Measurements from ENCODE around the gene MGA.

MGA gene

GRCh38 chr15:41656188-41656587, 4.0 kb upstream of the MGA start:
- 100% methylated on average over 1 of the region's 2 CpGs; no CpG with 5 or more reads in 1 of the 2 experiments for WGBS, 2 experiments
- no peak overlapping the region for H3K27ac ChIP-seq (ENCODE audit: insufficient read depth, low read depth, low read length, poor library complexity, severe bottlenecking)
- H3K36me3 ChIP-seq (ENCODE audit: control insufficient read depth, insufficient read depth, low read length), result no peaks in the 10 kb centered on the region
- no peaks in the 10 kb centered on the region for H3K4me1 ChIP-seq (ENCODE audit: control insufficient read depth, insufficient read depth, low read length)
- H3K4me3 ChIP-seq (ENCODE audit: insufficient read depth, low read depth, low read length), result no peak overlapping the region
- peaks cover 35% of the 10 kb centered on the region for H3K27me3 ChIP-seq (ENCODE audit: control insufficient read depth, insufficient read depth, low read length, poor library complexity, severe bottlenecking)
- no peaks in the 10 kb centered on the region for H3K9me3 ChIP-seq (ENCODE audit: control insufficient read depth, low read length)

- Histone ChIP-seq H3K9me3 (ENCODE audit: control insufficient read depth, low read length) (no peaks in the 10 kb centered on the region), H3K36me3 (ENCODE audit: control insufficient read depth, insufficient read depth, low read length) (no peaks in the 10 kb centered on the region), H3K27ac (ENCODE audit: insufficient read depth, low read depth, low read length, poor library complexity, severe bottlenecking) (no peak overlapping the region), H3K4me3 (ENCODE audit: insufficient read depth, low read depth, low read length) (no peak overlapping the region), H3K4me1 (ENCODE audit: control insufficient read depth, insufficient read depth, low read length) (no peaks in the 10 kb centered on the region), H3K27me3 (ENCODE audit: control insufficient read depth, insufficient read depth, low read length, poor library complexity, severe bottlenecking) (peaks cover 35% of the 10 kb centered on the region)
- 60 to 67% methylated on average over 1 of the region's 1 CpG for WGBS, 2 experiments
Observed at GRCh38 chr15:41658689-41659088, 1.5 kb upstream of the MGA start.

DNA sequence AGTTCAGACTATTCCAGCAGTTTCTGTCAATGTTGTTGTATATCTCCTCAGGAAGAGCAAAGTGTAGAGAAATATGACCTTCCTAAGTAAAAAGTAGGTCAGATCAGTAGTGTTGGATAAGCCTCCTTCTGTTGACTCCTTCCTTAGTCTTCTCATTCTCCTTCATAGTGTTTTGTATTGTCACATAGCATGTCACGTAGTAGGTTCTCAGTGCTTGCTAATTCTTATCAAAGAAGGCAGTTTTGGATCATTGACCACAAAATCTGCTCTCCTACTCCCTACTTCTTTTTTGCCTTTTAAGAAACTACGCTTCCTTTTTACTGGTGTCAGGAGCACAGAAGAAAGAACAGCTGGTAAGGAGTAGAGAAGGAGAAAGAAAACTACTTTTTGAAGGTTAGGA, 1.0 kb upstream of the MGA start:
- no peaks in the 10 kb centered on the region for H3K9me3 ChIP-seq (ENCODE audit: control insufficient read depth, low read length)
- no peaks in the 10 kb centered on the region for H3K36me3 ChIP-seq (ENCODE audit: control insufficient read depth, insufficient read depth, low read length)
- H3K4me3 ChIP-seq (ENCODE audit: insufficient read depth, low read depth, low read length), result no peak overlapping the region
- H3K4me1 ChIP-seq (ENCODE audit: control insufficient read depth, insufficient read depth, low read length), result no peaks in the 10 kb centered on the region
- WGBS, 2 experiments, result 92 to 100% methylated on average over 1 to 2 of the region's 2 CpGs
- H3K27me3 ChIP-seq (ENCODE audit: control insufficient read depth, insufficient read depth, low read length, poor library complexity, severe bottlenecking), result peaks cover 35% of the 10 kb centered on the region
- H3K27ac ChIP-seq (ENCODE audit: insufficient read depth, low read depth, low read length, poor library complexity, severe bottlenecking), result no peak overlapping the region

DNA sequence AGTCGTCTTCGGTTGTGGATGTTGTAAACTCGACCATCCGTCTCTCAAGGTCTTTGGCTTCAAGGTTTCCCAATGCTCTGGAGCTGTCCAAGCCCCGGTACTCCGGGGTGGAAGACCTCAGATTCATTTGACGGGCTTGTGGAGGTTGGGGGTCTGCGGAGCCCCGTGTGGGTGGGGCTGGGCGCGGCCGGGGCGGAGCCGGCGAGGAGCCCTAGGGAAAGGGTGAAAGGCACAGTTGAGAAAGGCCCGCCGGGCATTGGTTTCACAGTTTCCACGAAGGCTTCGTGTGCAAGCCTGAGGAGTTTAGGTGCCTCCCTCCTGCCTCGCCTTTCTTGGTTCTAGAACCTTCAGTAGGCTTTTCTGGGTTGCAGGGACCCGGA, 360 bp upstream of the MGA start:
- Histone ChIP-seq H3K36me3 (ENCODE audit: control insufficient read depth, insufficient read depth, low read length) (no peaks in the 10 kb centered on the region), H3K9me3 (ENCODE audit: control insufficient read depth, low read length) (no peaks in the 10 kb centered on the region), H3K4me3 (ENCODE audit: insufficient read depth, low read depth, low read length) (peak overlapping the region; percentile 56), H3K27ac (ENCODE audit: insufficient read depth, low read depth, low read length, poor library complexity, severe bottlenecking) (peak overlapping the region; percentile 76), H3K4me1 (ENCODE audit: control insufficient read depth, insufficient read depth, low read length) (no peaks in the 10 kb centered on the region), H3K27me3 (ENCODE audit: control insufficient read depth, insufficient read depth, low read length, poor library complexity, severe bottlenecking) (peaks cover 35% of the 10 kb centered on the region)
- WGBS, 2 experiments, result 5 to 7% methylated on average over 21 of the region's 21 CpGs

- Histone ChIP-seq H3K36me3 (ENCODE audit: control insufficient read depth, insufficient read depth, low read length) (no peaks in the 10 kb centered on the region), H3K27ac (ENCODE audit: insufficient read depth, low read depth, low read length, poor library complexity, severe bottlenecking) (peak overlapping the region; percentile 76), H3K9me3 (ENCODE audit: control insufficient read depth, low read length) (no peaks in the 10 kb centered on the region), H3K4me1 (ENCODE audit: control insufficient read depth, insufficient read depth, low read length) (no peaks in the 10 kb centered on the region), H3K4me3 (ENCODE audit: insufficient read depth, low read depth, low read length) (peak overlapping the region; percentile 56), H3K27me3 (ENCODE audit: control insufficient read depth, insufficient read depth, low read length, poor library complexity, severe bottlenecking) (peaks cover 35% of the 10 kb centered on the region)
- WGBS, 2 experiments, result 2 to 5% methylated on average over 8 of the region's 9 CpGs
Observed at GRCh38 chr15:41661078-41661517, 893 bp downstream of the MGA start.

- no peaks in the 10 kb centered on the region for H3K4me1 ChIP-seq (ENCODE audit: control insufficient read depth, insufficient read depth, low read length)
- WGBS, 2 experiments, result 1% methylated on average over 44 of the region's 44 CpGs
Observed at GRCh38 chr15:41661518-41662225, 1.5 kb downstream of the MGA start.

DNA sequence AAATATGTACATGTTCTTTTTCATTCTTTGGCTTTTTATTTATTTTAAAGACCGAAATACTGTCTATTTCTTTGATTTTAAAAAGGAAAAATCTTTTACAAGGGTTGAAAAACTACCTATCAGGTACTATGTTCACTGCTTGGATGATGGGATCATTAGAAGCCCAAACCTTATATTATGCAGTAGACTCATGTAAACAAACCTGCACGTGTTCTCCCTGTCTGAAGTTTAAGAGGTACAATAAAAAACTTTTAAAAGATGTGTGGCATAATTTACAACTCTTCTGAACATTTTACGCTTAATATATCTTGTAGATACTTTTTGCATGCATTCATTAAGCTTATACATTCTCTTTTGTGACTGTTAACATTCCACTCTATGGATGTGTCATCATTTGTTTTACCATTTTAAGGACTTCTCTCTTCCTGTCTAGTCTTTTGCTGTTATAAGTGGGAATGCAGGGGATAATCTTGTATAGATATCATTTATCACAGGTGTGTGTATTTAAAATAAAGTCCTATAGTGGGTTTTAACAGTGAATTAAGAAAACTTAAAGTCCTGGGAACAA, 6.2 kb downstream of the MGA start:
- Histone ChIP-seq H3K9me3 (ENCODE audit: control insufficient read depth, low read length) (no peaks in the 10 kb centered on the region), H3K4me1 (ENCODE audit: control insufficient read depth, insufficient read depth, low read length) (no peaks in the 10 kb centered on the region), H3K4me3 (ENCODE audit: insufficient read depth, low read depth, low read length) (no peak overlapping the region), H3K27me3 (ENCODE audit: control insufficient read depth, insufficient read depth, low read length, poor library complexity, severe bottlenecking) (no peaks in the 10 kb centered on the region), H3K36me3 (ENCODE audit: control insufficient read depth, insufficient read depth, low read length) (peaks cover 8% of the 10 kb centered on the region), H3K27ac (ENCODE audit: insufficient read depth, low read depth, low read length, poor library complexity, severe bottlenecking) (no peak overlapping the region)
- WGBS, 2 experiments, result 100% methylated on average over 2 of the region's 3 CpGs; no CpG with 5 or more reads in 1 of the 2 experiments

More at GRCh38 chr15:41661518-41662225, 1.5 kb downstream of the MGA start:
- H3K4me3 ChIP-seq (ENCODE audit: insufficient read depth, low read depth, low read length), result peak overlapping the region; percentile 56
- no peaks in the 10 kb centered on the region for H3K36me3 ChIP-seq (ENCODE audit: control insufficient read depth, insufficient read depth, low read length)
- H3K27me3 ChIP-seq (ENCODE audit: control insufficient read depth, insufficient read depth, low read length, poor library complexity, severe bottlenecking), result peaks cover 35% of the 10 kb centered on the region
- H3K9me3 ChIP-seq (ENCODE audit: control insufficient read depth, low read length), result no peaks in the 10 kb centered on the region
- no peak overlapping the region for H3K27ac ChIP-seq (ENCODE audit: insufficient read depth, low read depth, low read length, poor library complexity, severe bottlenecking)

DNA sequence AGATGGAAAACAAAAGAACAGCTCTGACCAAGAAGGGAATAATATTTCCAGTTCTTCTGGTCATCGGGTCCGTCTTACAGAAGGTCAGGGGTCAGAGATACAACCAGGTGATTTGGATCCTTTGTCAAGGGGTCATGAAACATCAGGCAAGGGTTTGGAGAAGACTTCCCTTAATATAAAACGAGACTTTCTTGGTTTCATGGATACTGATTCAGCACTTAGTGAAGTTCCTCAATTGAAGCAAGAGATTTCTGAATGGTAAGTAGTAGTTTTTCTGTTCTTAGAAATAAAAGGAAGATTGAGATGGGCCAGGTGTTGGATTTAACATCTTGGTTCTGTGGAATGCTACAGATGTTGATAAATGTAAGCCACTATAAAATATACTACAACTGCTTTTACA, 9.5 kb downstream of the MGA start:
- 98 to 99% methylated on average over 3 of the region's 3 CpGs for WGBS, 2 experiments
- Histone ChIP-seq H3K27me3 (ENCODE audit: control insufficient read depth, insufficient read depth, low read length, poor library complexity, severe bottlenecking) (no peaks in the 10 kb centered on the region), H3K4me3 (ENCODE audit: insufficient read depth, low read depth, low read length) (no peak overlapping the region), H3K9me3 (ENCODE audit: control insufficient read depth, low read length) (no peaks in the 10 kb centered on the region), H3K27ac (ENCODE audit: insufficient read depth, low read depth, low read length, poor library complexity, severe bottlenecking) (no peak overlapping the region), H3K4me1 (ENCODE audit: control insufficient read depth, insufficient read depth, low read length) (no peaks in the 10 kb centered on the region), H3K36me3 (ENCODE audit: control insufficient read depth, insufficient read depth, low read length) (peaks cover 8% of the 10 kb centered on the region)

DNA sequence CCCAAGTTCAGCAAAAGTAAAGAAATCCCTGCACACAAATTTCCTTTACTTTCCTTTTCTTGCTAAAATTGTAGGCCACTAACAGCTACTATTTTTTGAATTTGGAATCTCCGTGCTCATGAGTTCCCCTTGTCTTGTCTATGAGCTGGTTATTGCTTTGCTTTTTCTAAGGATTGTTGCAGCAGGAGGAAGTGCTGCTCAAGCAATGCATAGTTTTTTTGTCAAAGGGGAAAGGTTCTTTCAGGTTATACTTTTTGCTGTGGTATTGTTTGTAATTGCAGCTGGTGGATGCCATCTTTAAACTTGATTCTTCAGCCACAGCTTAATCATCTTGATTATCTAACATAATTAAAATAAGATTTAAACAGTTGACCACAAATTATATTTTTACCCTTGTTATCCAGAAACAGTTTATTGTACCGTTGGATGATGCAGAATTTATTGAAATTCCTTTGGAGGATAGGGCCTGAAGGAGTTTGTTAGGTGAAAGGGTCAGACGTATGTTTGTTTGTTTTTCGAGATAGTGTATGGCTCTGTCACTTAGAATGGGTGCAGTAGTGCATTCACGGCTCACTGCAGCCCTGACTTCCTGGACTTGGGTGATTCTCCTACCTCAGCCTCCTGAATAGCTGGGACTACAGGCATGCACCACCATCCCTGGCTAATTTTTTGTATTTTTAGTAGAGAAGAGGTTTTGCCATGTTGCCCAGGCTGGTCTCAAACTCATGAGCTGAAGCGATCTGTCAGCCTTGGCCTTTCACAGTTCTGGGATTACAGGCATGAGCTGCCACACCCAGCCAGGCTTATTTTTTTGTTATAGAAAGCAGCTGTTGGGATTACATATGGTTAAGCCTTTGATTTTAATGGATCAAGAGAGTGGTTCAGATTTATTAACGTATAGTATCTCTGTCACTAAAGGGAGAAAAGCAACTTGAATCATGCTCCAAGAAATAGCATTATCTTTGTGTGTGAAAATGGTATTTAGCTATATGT, 11.7 kb downstream of the MGA start:
- Histone ChIP-seq H3K4me1 (ENCODE audit: control insufficient read depth, insufficient read depth, low read length) (no peaks in the 10 kb centered on the region), H3K4me3 (ENCODE audit: insufficient read depth, low read depth, low read length) (no peak overlapping the region), H3K27me3 (ENCODE audit: control insufficient read depth, insufficient read depth, low read length, poor library complexity, severe bottlenecking) (no peaks in the 10 kb centered on the region), H3K9me3 (ENCODE audit: control insufficient read depth, low read length) (no peaks in the 10 kb centered on the region), H3K36me3 (ENCODE audit: control insufficient read depth, insufficient read depth, low read length) (peaks cover 8% of the 10 kb centered on the region), H3K27ac (ENCODE audit: insufficient read depth, low read depth, low read length, poor library complexity, severe bottlenecking) (no peak overlapping the region)
- 89 to 94% methylated on average over 7 of the region's 7 CpGs for WGBS, 2 experiments

GRCh38 chr15:41675337-41675736, 15.1 kb downstream of the MGA start:
- WGBS, 2 experiments, result 87 to 89% methylated on average over 4 of the region's 4 CpGs
- no peak overlapping the region for H3K27ac ChIP-seq (ENCODE audit: insufficient read depth, low read depth, low read length, poor library complexity, severe bottlenecking)
- no peaks in the 10 kb centered on the region for H3K4me1 ChIP-seq (ENCODE audit: control insufficient read depth, insufficient read depth, low read length)
- H3K27me3 ChIP-seq (ENCODE audit: control insufficient read depth, insufficient read depth, low read length, poor library complexity, severe bottlenecking), result no peaks in the 10 kb centered on the region
- H3K36me3 ChIP-seq (ENCODE audit: control insufficient read depth, insufficient read depth, low read length), result no peaks in the 10 kb centered on the region
- no peak overlapping the region for H3K4me3 ChIP-seq (ENCODE audit: insufficient read depth, low read depth, low read length)
- H3K9me3 ChIP-seq (ENCODE audit: control insufficient read depth, low read length), result no peaks in the 10 kb centered on the region
